Left colon (tissue), 2 donors: ENCODE measurements around the gene FAM3A. TPM values are rescaled to one million over a fixed set of nuclear protein-coding genes. Genes with fewer than 3 reads are reported as not detected.
"Not testable (repeated sequence)": the region's sequence is repeated elsewhere in the genome, so short reads cannot be mapped to it uniquely, and the experiment has no call there.

Source experiments
- ATAC-seq: fragments of 200-7000 bp; cut with Tn5 transposase; one replicate; pipeline ENCODE4 v1.9.1; 2020; ENCODE audit warnings: mild to moderate bottlenecking, moderate library complexity
- DNase-seq, 2 donors: peaks; one replicate each; pipeline ENCODE4 v3.0.0-alpha.2; 2020
- intact Hi-C, 2 donors: fragments of 100-400 bp; cut with DNase I in 1 of 2; cut with micrococcal nuclease in 1 of 2; formaldehyde crosslinking; loops; one replicate each; pipeline versions ENCODE4 v1.11.2 to v1.14.0; 2022; cut with DNase I, micrococcal nuclease
- total RNA-seq, 2 donors: library from RNA; stranded (reverse); fragmentation: NEBNext Ultra II Directional; extraction: Animal tissue kit (Norgen Biotek cat#: 25700); gene quantifications; one replicate each; pipeline ENCODE4 v1.2.1, GENCODE V29; 2021
- donor health status: DM: no; HTN: no; CAD: no.
- donor health status: DM: yes; HTN: yes; CAD: no.

The FAM3A gene
- total RNA-seq, 2 donors from 2014 or later = 64.3 to 75.0 TPM

- DNase-seq, intact Hi-C loops, ATAC-seq: not testable (repeated sequence)
Measured at GRCh38 chrX:154540365-154540764, 24.3 kb upstream of the FAM3A start.

GRCh38 chrX:154539077-154539476 is 23.0 kb upstream of the FAM3A start:
- DNase-seq (no peak), ATAC-seq (no peak)
- intact Hi-C loops = no loop called here

- no peak for DNase-seq
- intact Hi-C loops = no loop called here
- ATAC-seq = no peak
Measured at GRCh38 chrX:154535892-154536291, 19.9 kb upstream of the FAM3A start.

DNA sequence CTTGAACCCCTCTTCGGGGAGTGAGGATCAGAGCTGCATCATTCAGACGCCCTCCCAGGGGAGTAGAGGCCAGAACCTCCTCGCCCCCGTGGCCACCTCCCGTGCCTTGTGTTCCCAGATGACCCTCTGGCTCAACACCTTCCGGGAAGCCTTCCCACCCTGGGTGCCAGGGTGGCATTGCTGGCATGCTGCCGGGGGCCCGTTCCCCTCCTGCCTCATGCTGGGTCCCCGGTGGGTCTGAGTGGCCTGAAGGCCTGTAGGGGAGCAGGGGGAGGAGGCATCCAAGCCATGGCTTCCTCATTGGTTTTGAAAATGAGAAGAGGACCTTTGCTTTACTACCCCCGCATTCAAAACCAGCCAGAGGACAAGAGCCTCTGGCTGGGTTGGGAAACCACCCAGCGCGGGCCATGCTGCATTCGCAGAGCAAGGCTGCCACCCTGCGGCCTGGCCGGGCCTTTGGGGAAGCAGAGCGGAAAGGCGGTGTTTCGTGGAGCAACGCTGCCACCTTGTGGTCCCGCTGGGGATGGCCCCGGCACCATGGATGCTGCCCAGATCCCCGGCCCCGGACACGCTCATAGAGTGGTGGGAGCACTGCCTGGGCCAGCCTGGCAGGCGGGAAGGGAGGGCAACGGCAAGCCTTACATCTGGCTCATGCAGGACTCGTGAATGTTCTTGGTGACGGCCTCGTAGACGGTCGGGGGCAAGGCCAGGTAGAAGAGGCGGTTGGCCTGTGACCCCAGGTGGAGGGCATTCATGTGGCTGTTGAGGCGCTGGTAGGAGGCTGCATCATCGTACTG is 18.7 kb upstream of the FAM3A start:
- intact Hi-C loops = no loop called here
- DNase-seq (peak; percentile 82 to 93), ATAC-seq (peak; percentile 95)

- ATAC-seq = no peak
- DNase-seq = no peak
- intact Hi-C loops = no loop called here
Measured at GRCh38 chrX:154532690-154533089, 16.7 kb upstream of the FAM3A start.

GRCh38 chrX:154531626-154532025 is 15.6 kb upstream of the FAM3A start:
- ATAC-seq = no peak
- DNase-seq = no peak
- intact Hi-C loops = no loop called here

- no peak for DNase-seq
- intact Hi-C loops = no loop called here
- ATAC-seq = no peak
Measured at GRCh38 chrX:154530286-154530685, 14.3 kb upstream of the FAM3A start.

GRCh38 chrX:154529206-154529612 is 13.2 kb upstream of the FAM3A start:
- no peak for DNase-seq
- ATAC-seq = no peak
- intact Hi-C loops = no loop called here

DNA sequence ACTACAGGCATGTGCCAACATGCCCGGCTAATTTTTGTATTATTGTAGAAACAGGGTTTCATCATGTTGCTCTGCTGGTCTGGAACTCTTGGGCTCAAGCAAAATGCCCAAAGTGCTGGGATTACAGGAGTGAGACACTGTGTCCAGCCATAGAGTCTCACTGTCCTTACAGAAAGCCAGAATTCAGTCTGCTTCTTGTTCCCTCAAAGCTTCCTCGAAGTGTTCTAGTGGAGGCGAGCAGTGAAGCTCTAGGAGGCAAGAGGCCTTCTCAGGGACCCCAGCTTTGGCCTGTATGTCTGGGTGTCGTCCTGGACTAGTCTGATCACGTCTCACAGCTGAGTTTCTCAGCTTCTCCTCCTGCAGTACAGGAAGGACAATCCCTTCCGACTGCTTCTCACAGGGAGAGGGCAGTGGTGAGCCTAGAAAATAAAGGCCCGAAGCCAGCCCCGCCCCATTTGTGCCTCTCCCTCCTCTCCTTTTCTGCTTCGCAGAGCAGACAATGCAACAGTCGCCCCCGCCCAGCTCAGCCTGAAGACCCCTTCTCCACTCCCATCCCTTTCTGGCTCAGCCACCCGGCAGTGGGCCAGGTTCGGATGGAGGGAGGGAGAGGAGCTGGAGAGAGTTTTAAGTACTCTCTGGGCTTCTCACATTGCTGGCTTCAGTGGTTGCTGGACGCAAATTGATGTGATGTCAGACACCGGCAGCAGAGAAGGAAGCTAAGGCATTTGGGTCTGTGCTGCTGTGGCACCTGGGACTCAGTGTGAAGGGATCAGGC is 11.1 kb upstream of the FAM3A start:
- intact Hi-C loops = no loop called here
- ATAC-seq (peak; percentile 87), DNase-seq (peak; percentile 81 to 86)

GRCh38 chrX:154525606-154526490 is 9.8 kb upstream of the FAM3A start:
- intact Hi-C loops = no loop called here
- ATAC-seq (no peak), DNase-seq (no peak)

GRCh38 chrX:154519389-154519788 is 3.4 kb upstream of the FAM3A start:
- intact Hi-C loops = no loop called here
- no peak for DNase-seq
- ATAC-seq = no peak

- DNase-seq (peak; percentile 40 to 64), ATAC-seq (peak; percentile 46)
- intact Hi-C loops = no loop called here
Measured at GRCh38 chrX:154517101-154517781, 1.2 kb upstream of the FAM3A start.

- intact Hi-C loops = no loop called here
- DNase-seq (peak in 1 of 2 donors; percentile 53), ATAC-seq (peak; percentile 3)
Measured at GRCh38 chrX:154516656-154517100, 646 bp upstream of the FAM3A start.

GRCh38 chrX:154515090-154515965 is 704 bp downstream of the FAM3A start:
- intact Hi-C loops = no loop called here
- DNase-seq (peak; percentile 54 to 75), ATAC-seq (peak; percentile 65)

GRCh38 chrX:154513716-154514115 is 2.3 kb downstream of the FAM3A start:
- intact Hi-C loops = no loop called here
- ATAC-seq = no peak
- DNase-seq = no peak

DNA sequence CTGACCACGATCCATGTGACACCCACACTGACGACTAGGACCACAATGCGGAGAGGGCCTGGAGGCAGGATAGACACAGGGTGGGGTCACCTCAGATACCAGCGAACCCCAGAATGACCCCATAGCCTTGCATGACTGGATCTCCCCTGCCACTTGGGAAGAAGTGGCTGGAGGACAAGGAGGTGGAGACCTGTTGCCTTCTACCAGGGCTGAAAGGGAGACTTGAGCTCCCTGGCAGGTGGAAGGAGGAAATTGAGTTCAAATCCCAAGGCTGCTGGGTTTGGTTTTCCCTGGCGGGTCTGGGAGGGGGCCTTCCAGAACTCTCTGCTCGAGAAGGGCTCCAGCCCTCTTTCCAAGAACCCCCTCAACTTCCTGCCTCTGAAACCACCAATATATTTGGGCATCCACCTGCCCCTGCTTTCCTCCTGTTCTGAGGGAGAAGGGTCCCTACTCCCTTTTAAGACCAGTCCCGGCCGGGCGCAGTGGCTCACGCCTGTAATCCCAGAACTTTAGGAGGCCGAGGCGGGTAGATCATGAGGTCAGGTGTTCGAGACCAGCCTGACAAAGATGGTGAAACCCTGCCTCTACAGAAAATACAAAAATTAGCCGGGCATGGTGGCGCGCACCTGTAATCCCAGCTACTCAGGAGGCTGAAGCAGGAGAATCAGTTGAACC is 3.0 kb downstream of the FAM3A start:
- ATAC-seq = no peak
- intact Hi-C loops = no loop called here
- DNase-seq = no peak

DNA sequence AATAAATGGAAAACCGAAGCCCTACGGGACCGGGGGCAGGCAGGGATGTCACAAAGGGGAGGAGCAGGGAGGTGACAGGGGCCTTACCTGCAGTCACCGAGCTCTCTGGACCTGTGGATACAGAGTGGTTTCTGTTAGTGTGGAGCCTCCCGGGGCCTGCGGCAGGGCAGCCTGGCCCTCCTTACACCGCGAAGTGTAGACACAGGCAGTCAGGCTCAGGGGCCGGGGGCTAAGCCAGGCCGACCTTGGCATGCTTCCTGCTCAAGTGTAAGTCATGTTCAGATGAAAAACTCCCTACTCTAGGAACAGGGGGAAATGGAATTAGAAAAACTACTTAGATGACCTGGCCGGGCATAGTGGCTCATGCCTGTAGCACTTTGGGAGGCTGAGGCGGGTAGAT is 4.3 kb downstream of the FAM3A start:
- ATAC-seq (no peak), DNase-seq (no peak)
- intact Hi-C loops = no loop called here
